ENCODE measurements around the gene ROGDI. TPM values are rescaled to one million over a fixed set of nuclear protein-coding genes. Genes with fewer than 3 reads are reported as not detected.

The ROGDI gene
- total and polyA plus RNA-seq, 9 of the 15 experiments (the other 6 are each of a cell fraction or from before 2014, with no cell fraction given): 0.97 to 37.3 (median 16.5) TPM

GRCh38 chr16:4801962-4802658, at the start of gene ROGDI (continued):
- TF ChIP-seq, protein P1, sequence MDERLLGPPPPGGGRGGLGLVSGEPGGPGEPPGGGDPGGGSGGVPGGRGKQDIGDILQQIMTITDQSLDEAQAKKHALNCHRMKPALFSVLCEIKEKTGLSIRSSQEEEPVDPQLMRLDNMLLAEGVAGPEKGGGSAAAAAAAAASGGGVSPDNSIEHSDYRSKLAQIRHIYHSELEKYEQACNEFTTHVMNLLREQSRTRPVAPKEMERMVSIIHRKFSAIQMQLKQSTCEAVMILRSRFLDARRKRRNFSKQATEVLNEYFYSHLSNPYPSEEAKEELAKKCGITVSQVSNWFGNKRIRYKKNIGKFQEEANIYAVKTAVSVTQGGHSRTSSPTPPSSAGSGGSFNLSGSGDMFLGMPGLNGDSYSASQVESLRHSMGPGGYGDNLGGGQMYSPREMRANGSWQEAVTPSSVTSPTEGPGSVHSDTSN (CRISPR knock-in tag; IDR thresholded peaks at IDR 0.05; ENCODE audit: low read depth): no peak
- TF ChIP-seq, protein P1 (tag; conservative IDR thresholded peaks at IDR 0.05; ENCODE audit: low read depth): no peak
- no peak for TF ChIP-seq ZNF3 (CRISPR knock-in tag; IDR thresholded peaks at IDR 0.05)
- no peak for TF ChIP-seq ZNF184 (CRISPR knock-in tag; IDR thresholded peaks at IDR 0.05)
- no peak for TF ChIP-seq ZNF140 (CRISPR knock-in tag; IDR thresholded peaks at IDR 0.05)
- peak in 1 of 2 experiments; percentile 2; a peak in 1 of 4 replicates for TF ChIP-seq RCOR1 (IDR thresholded peaks at IDR 0.05; ENCODE audit: borderline replicate concordance in 1 of 2, low read depth in 2 of 2, low read length in 2 of 2)
- TF ChIP-seq ETS2 (tag; IDR thresholded peaks at IDR 0.05; ENCODE audit: borderline replicate concordance, poor library complexity, severe bottlenecking): no peak
- no peak for TF ChIP-seq RAD21 (CRISPR knock-in tag; conservative IDR thresholded peaks at IDR 0.05 in 1 of 2, IDR thresholded peaks at IDR 0.05 in 1 of 2)
- TF ChIP-seq ZNF785 (CRISPR knock-in tag; IDR thresholded peaks at IDR 0.05): no peak
- TF ChIP-seq MEF2A (IDR thresholded peaks at IDR 0.05; ENCODE audit: control insufficient read depth, low read depth, low read length): no peak
- TF ChIP-seq USF2 (CRISPR knock-in tag; IDR thresholded peaks at IDR 0.05): no peak
- TF ChIP-seq EZH2 (IDR thresholded peaks at IDR 0.05; ENCODE audit: borderline replicate concordance, low read depth, low read length): no peak
- TF ChIP-seq CREB1 (IDR thresholded peaks at IDR 0.05): no peak
- 0 out of 2 replicates have a peak, but pooled peaks have one; percentile 35 for TF ChIP-seq CREB1 (CRISPR knock-in tag; IDR thresholded peaks at IDR 0.05)
- TF ChIP-seq STAG1 (CRISPR knock-in tag; IDR thresholded peaks at IDR 0.05; ENCODE audit: borderline replicate concordance): no peak
- TF ChIP-seq, protein P2, sequence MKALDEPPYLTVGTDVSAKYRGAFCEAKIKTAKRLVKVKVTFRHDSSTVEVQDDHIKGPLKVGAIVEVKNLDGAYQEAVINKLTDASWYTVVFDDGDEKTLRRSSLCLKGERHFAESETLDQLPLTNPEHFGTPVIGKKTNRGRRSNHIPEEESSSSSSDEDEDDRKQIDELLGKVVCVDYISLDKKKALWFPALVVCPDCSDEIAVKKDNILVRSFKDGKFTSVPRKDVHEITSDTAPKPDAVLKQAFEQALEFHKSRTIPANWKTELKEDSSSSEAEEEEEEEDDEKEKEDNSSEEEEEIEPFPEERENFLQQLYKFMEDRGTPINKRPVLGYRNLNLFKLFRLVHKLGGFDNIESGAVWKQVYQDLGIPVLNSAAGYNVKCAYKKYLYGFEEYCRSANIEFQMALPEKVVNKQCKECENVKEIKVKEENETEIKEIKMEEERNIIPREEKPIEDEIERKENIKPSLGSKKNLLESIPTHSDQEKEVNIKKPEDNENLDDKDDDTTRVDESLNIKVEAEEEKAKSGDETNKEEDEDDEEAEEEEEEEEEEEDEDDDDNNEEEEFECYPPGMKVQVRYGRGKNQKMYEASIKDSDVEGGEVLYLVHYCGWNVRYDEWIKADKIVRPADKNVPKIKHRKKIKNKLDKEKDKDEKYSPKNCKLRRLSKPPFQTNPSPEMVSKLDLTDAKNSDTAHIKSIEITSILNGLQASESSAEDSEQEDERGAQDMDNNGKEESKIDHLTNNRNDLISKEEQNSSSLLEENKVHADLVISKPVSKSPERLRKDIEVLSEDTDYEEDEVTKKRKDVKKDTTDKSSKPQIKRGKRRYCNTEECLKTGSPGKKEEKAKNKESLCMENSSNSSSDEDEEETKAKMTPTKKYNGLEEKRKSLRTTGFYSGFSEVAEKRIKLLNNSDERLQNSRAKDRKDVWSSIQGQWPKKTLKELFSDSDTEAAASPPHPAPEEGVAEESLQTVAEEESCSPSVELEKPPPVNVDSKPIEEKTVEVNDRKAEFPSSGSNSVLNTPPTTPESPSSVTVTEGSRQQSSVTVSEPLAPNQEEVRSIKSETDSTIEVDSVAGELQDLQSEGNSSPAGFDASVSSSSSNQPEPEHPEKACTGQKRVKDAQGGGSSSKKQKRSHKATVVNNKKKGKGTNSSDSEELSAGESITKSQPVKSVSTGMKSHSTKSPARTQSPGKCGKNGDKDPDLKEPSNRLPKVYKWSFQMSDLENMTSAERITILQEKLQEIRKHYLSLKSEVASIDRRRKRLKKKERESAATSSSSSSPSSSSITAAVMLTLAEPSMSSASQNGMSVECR (CRISPR knock-in tag; IDR thresholded peaks at IDR 0.05): peak; percentile 61; the same call in 1 of the 2 replicates

All from K562 (cell line).